Gastroesophageal sphincter (tissue), 3 donors: Measurements from ENCODE around the gene PIGK.

Source experiments
- CTCF ChIP-seq, 4 experiments: fragments of 200-600 bp in 2 of 4; fragments of 450-650 bp in 2 of 4; sonication (generic) in 1 of 4; IDR thresholded peaks; one replicate each; pipeline ENCODE4 v1.5.1; 2017 to 2019; ENCODE audit warnings: antibody characterized with exemption in 4 of 4, mild to moderate bottlenecking in 2 of 4, moderate library complexity in 2 of 4
- EP300 ChIP-seq: sonication (generic); formaldehyde crosslinking; IDR thresholded peaks from one replicate; pipeline ENCODE4 v1.6.1; 2017; ENCODE audit warnings: antibody characterized with exemption, mild to moderate bottlenecking
- POLR2A ChIP-seq, 2 donors: fragments of 450-650 bp; IDR thresholded peaks; one replicate each; pipeline ENCODE4 v1.6.1; 2017; ENCODE audit warnings: antibody characterized with exemption in 2 of 2, mild to moderate bottlenecking in 2 of 2, moderate library complexity in 1 of 2
- POLR2AphosphoS5 ChIP-seq: sonication (generic); formaldehyde crosslinking; IDR thresholded peaks from one replicate; pipeline ENCODE4 v1.6.1; 2017; ENCODE audit warnings: antibody characterized with exemption

GRCh38 chr1:77065693-77066342 is 153.4 kb downstream of the PIGK start:
- TF ChIP-seq CTCF (IDR thresholded peaks at IDR 0.05): no peak
- no peak for TF ChIP-seq EP300
- TF ChIP-seq POLR2A (IDR thresholded peaks at IDR 0.05): no peak
- TF ChIP-seq POLR2AphosphoS5: no peak
